ENCODE results near the gene RAB8B.

Gene RAB8B

DNA sequence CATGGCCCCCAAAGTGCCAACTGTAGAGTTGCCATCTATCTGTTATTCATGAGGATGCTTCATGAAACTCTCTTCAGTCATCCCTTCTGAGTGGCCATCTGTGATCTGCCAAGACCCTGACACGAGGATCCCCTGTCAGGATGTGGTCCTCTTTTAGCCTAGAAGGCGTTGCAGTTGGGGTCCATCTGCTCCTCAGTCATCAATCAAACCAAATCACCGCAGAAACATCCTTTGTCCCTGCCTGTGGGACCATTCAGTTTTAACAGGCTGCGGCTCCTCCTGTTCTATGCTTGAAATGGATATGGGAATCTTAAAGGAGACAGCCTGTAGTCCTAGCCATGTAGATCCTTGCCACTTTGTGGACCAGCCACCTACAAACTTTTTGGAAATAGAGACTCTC lies 26.2 kb upstream of the RAB8B start:
- Histone ChIP-seq H3K9ac (ENCODE audit: low read depth, low read length) (no peak overlapping the region), H3K36me3 (ENCODE audit: control insufficient read depth, insufficient read depth, low read length) (no peaks in the 10 kb centered on the region), H3K4me1 (ENCODE audit: control insufficient read depth, insufficient read depth, low read length) (no peaks in the 10 kb centered on the region), H3K4me3 (ENCODE audit: low read depth, low read length) (no peak overlapping the region), H3K9me3 (ENCODE audit: control insufficient read depth, insufficient read depth, low read length) (no peaks in the 10 kb centered on the region), H3K27me3 (ENCODE audit: control insufficient read depth, insufficient read depth, low read length) (no peaks in the 10 kb centered on the region)

GRCh38 chr15:63165166-63165859 lies 24.1 kb upstream of the RAB8B start:
- Histone ChIP-seq H3K9ac (ENCODE audit: low read depth, low read length) (no peak overlapping the region), H3K27me3 (ENCODE audit: control insufficient read depth, insufficient read depth, low read length) (no peaks in the 10 kb centered on the region), H3K4me1 (ENCODE audit: control insufficient read depth, insufficient read depth, low read length) (no peaks in the 10 kb centered on the region), H3K36me3 (ENCODE audit: control insufficient read depth, insufficient read depth, low read length) (no peaks in the 10 kb centered on the region), H3K4me3 (ENCODE audit: low read depth, low read length) (no peak overlapping the region), H3K9me3 (ENCODE audit: control insufficient read depth, insufficient read depth, low read length) (no peaks in the 10 kb centered on the region)

DNA sequence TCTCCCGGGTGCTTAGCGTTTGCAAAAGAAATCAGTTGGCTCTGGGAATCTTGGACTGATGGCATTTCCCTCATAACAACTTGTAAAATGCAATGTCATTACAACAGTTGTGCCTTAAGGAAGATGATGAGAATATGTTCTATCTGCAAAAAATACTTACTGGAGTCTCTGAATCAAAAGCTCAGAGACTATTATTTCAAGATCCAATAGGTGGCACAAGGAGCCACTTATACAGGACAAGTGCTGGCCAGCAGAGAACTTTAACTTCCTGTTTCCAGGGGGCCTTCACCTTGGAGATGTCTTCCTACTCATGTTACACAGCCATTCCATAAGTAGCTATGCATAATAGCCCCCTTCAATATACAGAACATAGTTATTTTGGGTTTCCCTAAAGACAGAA lies 23.2 kb upstream of the RAB8B start:
- Histone ChIP-seq H3K9ac (ENCODE audit: low read depth, low read length) (no peak overlapping the region), H3K4me1 (ENCODE audit: control insufficient read depth, insufficient read depth, low read length) (no peaks in the 10 kb centered on the region), H3K27me3 (ENCODE audit: control insufficient read depth, insufficient read depth, low read length) (no peaks in the 10 kb centered on the region), H3K4me3 (ENCODE audit: low read depth, low read length) (no peak overlapping the region), H3K36me3 (ENCODE audit: control insufficient read depth, insufficient read depth, low read length) (no peaks in the 10 kb centered on the region), H3K9me3 (ENCODE audit: control insufficient read depth, insufficient read depth, low read length) (no peaks in the 10 kb centered on the region)

GRCh38 chr15:63169788-63170187 lies 19.6 kb upstream of the RAB8B start:
- H3K36me3 ChIP-seq (ENCODE audit: control insufficient read depth, insufficient read depth, low read length) = no peaks in the 10 kb centered on the region
- H3K4me3 ChIP-seq (ENCODE audit: low read depth, low read length) = no peak overlapping the region
- H3K4me1 ChIP-seq (ENCODE audit: control insufficient read depth, insufficient read depth, low read length) = peaks cover 4% of the 10 kb centered on the region
- H3K9me3 ChIP-seq (ENCODE audit: control insufficient read depth, insufficient read depth, low read length) = no peaks in the 10 kb centered on the region
- no peaks in the 10 kb centered on the region for H3K27me3 ChIP-seq (ENCODE audit: control insufficient read depth, insufficient read depth, low read length)
- no peak overlapping the region for H3K9ac ChIP-seq (ENCODE audit: low read depth, low read length)

DNA sequence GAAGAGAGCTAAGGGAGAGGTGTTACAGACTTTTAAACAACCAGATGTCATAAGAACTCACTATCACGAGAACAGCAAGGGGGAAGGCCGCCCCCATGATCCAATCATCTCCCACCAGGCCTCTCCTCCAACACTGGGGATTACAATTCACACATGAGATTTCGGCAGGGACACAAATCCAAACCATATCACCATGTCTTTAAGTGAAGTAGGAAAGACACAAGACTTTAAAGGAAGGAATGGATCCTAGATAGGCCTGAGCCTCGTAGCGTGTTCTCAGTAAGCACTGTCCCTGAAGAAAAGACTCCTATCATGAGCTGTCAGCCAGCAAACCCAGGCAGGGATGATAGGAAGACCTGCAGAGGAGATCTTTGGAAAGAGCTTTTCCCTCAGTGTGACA lies 17.0 kb upstream of the RAB8B start:
- H3K36me3 ChIP-seq (ENCODE audit: control insufficient read depth, insufficient read depth, low read length) = no peaks in the 10 kb centered on the region
- no peak overlapping the region for H3K4me3 ChIP-seq (ENCODE audit: low read depth, low read length)
- no peaks in the 10 kb centered on the region for H3K27me3 ChIP-seq (ENCODE audit: control insufficient read depth, insufficient read depth, low read length)
- no peak overlapping the region for H3K9ac ChIP-seq (ENCODE audit: low read depth, low read length)
- peaks cover 4% of the 10 kb centered on the region for H3K4me1 ChIP-seq (ENCODE audit: control insufficient read depth, insufficient read depth, low read length)
- H3K9me3 ChIP-seq (ENCODE audit: control insufficient read depth, insufficient read depth, low read length) = no peaks in the 10 kb centered on the region

- Histone ChIP-seq H3K27me3 (ENCODE audit: control insufficient read depth, insufficient read depth, low read length) (no peaks in the 10 kb centered on the region), H3K4me1 (ENCODE audit: control insufficient read depth, insufficient read depth, low read length) (peaks cover 4% of the 10 kb centered on the region), H3K9me3 (ENCODE audit: control insufficient read depth, insufficient read depth, low read length) (no peaks in the 10 kb centered on the region), H3K9ac (ENCODE audit: low read depth, low read length) (no peak overlapping the region), H3K4me3 (ENCODE audit: low read depth, low read length) (no peak overlapping the region), H3K36me3 (ENCODE audit: control insufficient read depth, insufficient read depth, low read length) (no peaks in the 10 kb centered on the region)
These were observed 16.5 kb upstream of the RAB8B start for GRCh38 chr15:63172851-63173451.

DNA sequence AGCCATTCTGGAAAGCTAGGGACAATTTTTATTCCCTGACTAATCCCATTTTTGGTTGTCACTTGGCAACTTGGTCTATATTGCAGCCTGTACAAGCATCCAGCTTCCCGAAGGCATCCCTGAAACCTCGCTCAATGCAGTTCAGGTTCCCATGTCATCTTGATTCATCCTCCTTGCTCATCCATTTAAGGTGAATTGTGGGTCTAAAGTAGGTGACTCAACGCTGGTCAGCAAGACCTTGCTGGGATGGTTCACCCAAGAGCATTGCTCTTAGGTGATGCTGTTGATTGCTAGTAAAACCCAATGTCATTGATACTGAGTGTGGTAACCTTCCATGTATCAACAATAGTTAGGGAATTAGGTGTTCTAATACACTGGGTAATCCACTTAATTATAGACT lies 13.1 kb upstream of the RAB8B start:
- Histone ChIP-seq H3K9ac (ENCODE audit: low read depth, low read length) (no peak overlapping the region), H3K9me3 (ENCODE audit: control insufficient read depth, insufficient read depth, low read length) (no peaks in the 10 kb centered on the region), H3K4me1 (ENCODE audit: control insufficient read depth, insufficient read depth, low read length) (peaks cover 4% of the 10 kb centered on the region), H3K4me3 (ENCODE audit: low read depth, low read length) (no peak overlapping the region), H3K36me3 (ENCODE audit: control insufficient read depth, insufficient read depth, low read length) (no peaks in the 10 kb centered on the region), H3K27me3 (ENCODE audit: control insufficient read depth, insufficient read depth, low read length) (no peaks in the 10 kb centered on the region)

GRCh38 chr15:63178034-63178433 lies 11.4 kb upstream of the RAB8B start:
- H3K9ac ChIP-seq (ENCODE audit: low read depth, low read length) = no peak overlapping the region
- H3K4me3 ChIP-seq (ENCODE audit: low read depth, low read length) = no peak overlapping the region
- H3K4me1 ChIP-seq (ENCODE audit: control insufficient read depth, insufficient read depth, low read length) = no peaks in the 10 kb centered on the region
- no peaks in the 10 kb centered on the region for H3K9me3 ChIP-seq (ENCODE audit: control insufficient read depth, insufficient read depth, low read length)
- no peaks in the 10 kb centered on the region for H3K36me3 ChIP-seq (ENCODE audit: control insufficient read depth, insufficient read depth, low read length)
- no peaks in the 10 kb centered on the region for H3K27me3 ChIP-seq (ENCODE audit: control insufficient read depth, insufficient read depth, low read length)

GRCh38 chr15:63180746-63181145 lies 8.7 kb upstream of the RAB8B start:
- H3K4me1 ChIP-seq (ENCODE audit: control insufficient read depth, insufficient read depth, low read length) = no peaks in the 10 kb centered on the region
- H3K36me3 ChIP-seq (ENCODE audit: control insufficient read depth, insufficient read depth, low read length) = no peaks in the 10 kb centered on the region
- no peaks in the 10 kb centered on the region for H3K27me3 ChIP-seq (ENCODE audit: control insufficient read depth, insufficient read depth, low read length)
- no peaks in the 10 kb centered on the region for H3K9me3 ChIP-seq (ENCODE audit: control insufficient read depth, insufficient read depth, low read length)
- no peak overlapping the region for H3K4me3 ChIP-seq (ENCODE audit: low read depth, low read length)
- no peak overlapping the region for H3K9ac ChIP-seq (ENCODE audit: low read depth, low read length)

DNA sequence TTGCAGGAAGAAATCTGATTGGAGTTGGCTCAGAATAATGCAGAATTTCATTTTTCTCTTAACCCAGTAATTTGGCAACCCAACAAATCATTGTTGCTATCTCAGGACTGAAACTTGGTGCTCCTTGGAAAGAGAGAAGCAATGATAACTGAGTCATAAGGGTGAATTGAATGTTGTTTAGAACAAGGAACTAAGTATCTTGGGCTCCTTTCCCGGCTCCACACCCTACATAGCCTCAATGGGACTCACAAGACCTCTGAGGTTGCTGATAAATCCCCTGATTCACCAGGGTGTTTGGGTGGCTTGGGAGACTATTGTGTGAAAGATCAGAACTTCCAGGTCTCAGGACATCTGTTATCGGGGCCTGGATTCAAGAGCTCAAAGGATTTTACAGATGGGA lies 7.8 kb upstream of the RAB8B start:
- Histone ChIP-seq H3K36me3 (ENCODE audit: control insufficient read depth, insufficient read depth, low read length) (no peaks in the 10 kb centered on the region), H3K4me1 (ENCODE audit: control insufficient read depth, insufficient read depth, low read length) (no peaks in the 10 kb centered on the region), H3K4me3 (ENCODE audit: low read depth, low read length) (no peak overlapping the region), H3K9ac (ENCODE audit: low read depth, low read length) (no peak overlapping the region), H3K9me3 (ENCODE audit: control insufficient read depth, insufficient read depth, low read length) (no peaks in the 10 kb centered on the region), H3K27me3 (ENCODE audit: control insufficient read depth, insufficient read depth, low read length) (no peaks in the 10 kb centered on the region)

DNA sequence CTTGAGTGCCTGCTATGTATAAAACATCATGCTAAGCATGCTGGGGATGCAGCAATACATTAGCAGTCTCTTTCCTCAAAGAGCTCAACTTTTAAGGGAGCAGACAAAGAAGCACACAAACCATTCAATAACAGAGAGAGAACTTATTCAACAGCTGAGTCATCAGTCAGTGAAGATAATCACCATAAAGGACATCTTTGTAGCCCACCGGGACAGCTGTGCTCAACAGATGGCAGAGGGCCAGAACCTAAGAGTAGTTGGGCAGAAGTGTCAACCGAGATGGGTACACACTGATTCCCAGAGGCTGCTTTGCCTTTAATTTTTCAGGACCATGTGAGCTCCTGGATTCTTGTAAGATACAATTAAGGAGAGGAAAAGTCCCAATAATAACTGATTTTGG lies 4.2 kb upstream of the RAB8B start:
- no peaks in the 10 kb centered on the region for H3K9me3 ChIP-seq (ENCODE audit: control insufficient read depth, insufficient read depth, low read length)

GRCh38 chr15:63186065-63186464 lies 3.3 kb upstream of the RAB8B start:
- Histone ChIP-seq H3K36me3 (ENCODE audit: control insufficient read depth, insufficient read depth, low read length) (no peaks in the 10 kb centered on the region), H3K27me3 (ENCODE audit: control insufficient read depth, insufficient read depth, low read length) (no peaks in the 10 kb centered on the region), H3K4me3 (ENCODE audit: low read depth, low read length) (no peak overlapping the region), H3K9me3 (ENCODE audit: control insufficient read depth, insufficient read depth, low read length) (no peaks in the 10 kb centered on the region), H3K4me1 (ENCODE audit: control insufficient read depth, insufficient read depth, low read length) (peaks cover 4% of the 10 kb centered on the region), H3K9ac (ENCODE audit: low read depth, low read length) (no peak overlapping the region)

More for the DNA sequence above, 4.2 kb upstream of the RAB8B start:
- no peaks in the 10 kb centered on the region for H3K27me3 ChIP-seq (ENCODE audit: control insufficient read depth, insufficient read depth, low read length)
- H3K36me3 ChIP-seq (ENCODE audit: control insufficient read depth, insufficient read depth, low read length) = no peaks in the 10 kb centered on the region
- no peak overlapping the region for H3K9ac ChIP-seq (ENCODE audit: low read depth, low read length)
- peaks cover 4% of the 10 kb centered on the region for H3K4me1 ChIP-seq (ENCODE audit: control insufficient read depth, insufficient read depth, low read length)
- H3K4me3 ChIP-seq (ENCODE audit: low read depth, low read length) = no peak overlapping the region

Measured in iPS-15b (cell line).